DMS 273 treated with DMSO at 0.1 percent for 48 hours (cell line): Measurements from ENCODE around the gene PAK4.

Experiments used
- DNase-seq: peaks from one replicate; lab custom pipeline; 2025; lab: John Stamatoyannopoulos, UW

Gene PAK4

GRCh38 chr19:39146686-39147450 lies 21.3 kb downstream of the PAK4 start:
- no peak for DNase-seq

- DNase-seq, result no peak
Observed at GRCh38 chr19:39147480-39147879, 21.9 kb downstream of the PAK4 start.

GRCh38 chr19:39148939-39149529 lies 23.4 kb downstream of the PAK4 start:
- DNase-seq, result no peak

GRCh38 chr19:39150235-39150634 lies 24.6 kb downstream of the PAK4 start:
- DNase-seq, result no peak

- DNase-seq, result no peak
Observed at GRCh38 chr19:39150807-39151600, 25.4 kb downstream of the PAK4 start.

- DNase-seq, result no peak
Observed at GRCh38 chr19:39152066-39152465, 26.5 kb downstream of the PAK4 start.

GRCh38 chr19:39154100-39154628 lies 28.6 kb downstream of the PAK4 start:
- DNase-seq, result no peak

GRCh38 chr19:39154629-39155100 lies 29.1 kb downstream of the PAK4 start:
- DNase-seq, result no peak

GRCh38 chr19:39155114-39155700 lies 29.6 kb downstream of the PAK4 start:
- DNase-seq, result no peak

- no peak for DNase-seq
Observed at GRCh38 chr19:39155741-39156140, 30.2 kb downstream of the PAK4 start.

GRCh38 chr19:39156326-39157230 lies 31.0 kb downstream of the PAK4 start:
- no peak for DNase-seq

- no peak for DNase-seq
Observed at GRCh38 chr19:39157275-39157996, 31.9 kb downstream of the PAK4 start.

GRCh38 chr19:39157997-39158389 lies 32.4 kb downstream of the PAK4 start:
- no peak for DNase-seq

- DNase-seq, result no peak
Observed at GRCh38 chr19:39158646-39159260, 33.2 kb downstream of the PAK4 start.

- DNase-seq, result no peak
Observed at GRCh38 chr19:39160523-39160861, 34.9 kb downstream of the PAK4 start.

- no peak for DNase-seq
Observed at GRCh38 chr19:39160889-39161672, 35.5 kb downstream of the PAK4 start.

GRCh38 chr19:39162441-39163043 lies 37.0 kb downstream of the PAK4 start:
- no peak for DNase-seq

- DNase-seq, result no peak
Observed at GRCh38 chr19:39163621-39164020, 38.0 kb downstream of the PAK4 start.

- DNase-seq, result no peak
Observed at GRCh38 chr19:39164289-39164688, 38.7 kb downstream of the PAK4 start.
